ENCODE results near the gene EXO1. TPM values are rescaled to one million over a fixed set of nuclear protein-coding genes. Genes with fewer than 3 reads are reported as not detected.

EXO1 gene
- polyA plus RNA-seq, 1 donor (not counting 4 experiments of a cell fraction or from before 2014, with no cell fraction given) = 5.4 TPM

DNA sequence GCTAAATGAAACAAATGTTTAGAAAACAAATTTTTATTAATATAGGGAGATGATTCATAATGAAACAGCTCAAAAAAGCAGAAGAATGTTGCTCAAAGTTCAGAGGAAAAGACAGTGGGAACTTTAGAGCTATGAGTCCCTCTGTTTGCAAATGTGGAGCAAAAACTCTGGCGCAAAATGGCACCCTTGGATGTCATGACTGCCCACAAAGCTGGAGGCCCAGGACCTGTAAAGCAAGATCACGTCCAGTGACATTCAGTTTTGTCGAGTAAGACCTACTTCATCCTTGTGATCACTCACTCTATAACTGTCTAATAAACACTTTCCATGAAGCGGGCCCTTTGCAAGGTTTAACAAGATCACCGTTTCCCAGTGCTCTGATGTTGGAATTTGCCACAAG lies 9.1 kb upstream of the EXO1 start:
- Histone ChIP-seq H3K36me3 (ENCODE audit: control insufficient read depth in 2 of 2, extremely low read depth in 1 of 2, insufficient read depth in 2 of 2, low read length in 2 of 2) (no peaks in the 10 kb centered on the region), H3K9me3 (ENCODE audit: control insufficient read depth, low read depth, low read length) (no peaks in the 10 kb centered on the region), H3K4me2 (ENCODE audit: control insufficient read depth, extremely low read depth, insufficient read depth, low read depth, low read length) (no peak overlapping the region), H3K27ac (ENCODE audit: control insufficient read depth, insufficient read depth, low read length) (no peak overlapping the region), H2AFZ (ENCODE audit: control insufficient read depth, low read length) (no peak overlapping the region), H3K27me3 (ENCODE audit: control insufficient read depth, extremely low read depth, insufficient read depth, low read length) (no peaks in the 10 kb centered on the region), H3K9me1 (ENCODE audit: control insufficient read depth, extremely low read depth, insufficient read depth, low read length) (no peaks in the 10 kb centered on the region), H3K79me2 (ENCODE audit: control insufficient read depth, insufficient read depth, low read length) (no peaks in the 10 kb centered on the region), H3K4me3 (ENCODE audit: control insufficient read depth in 2 of 3, extremely low read depth in 1 of 3, insufficient read depth in 2 of 3, low read depth in 1 of 3, low read length in 3 of 3) (no peak overlapping the region), H4K20me1 (ENCODE audit: control insufficient read depth, extremely low read depth, insufficient read depth, low read length) (no peaks in the 10 kb centered on the region), H3K9ac (ENCODE audit: control insufficient read depth, extremely low read depth, insufficient read depth, low read length) (no peak overlapping the region), H3K4me1 (ENCODE audit: control insufficient read depth, extremely low read depth, insufficient read depth, low read length) (peaks cover 29% of the 10 kb centered on the region)
- FAIRE-seq (no peak), DNase-seq (ENCODE audit: low read depth, low spot score) (no peak)
- dilution Hi-C loops (cut with MboI; ENCODE audit: extremely low pct_ligation_motif_present, low sequenced_read_pairs) = loop anchor here (25.0 kb wide), 1 partner anchor 227 kb away; no protein-coding TSS in a partner anchor
- TF ChIP-seq, protein P1, sequence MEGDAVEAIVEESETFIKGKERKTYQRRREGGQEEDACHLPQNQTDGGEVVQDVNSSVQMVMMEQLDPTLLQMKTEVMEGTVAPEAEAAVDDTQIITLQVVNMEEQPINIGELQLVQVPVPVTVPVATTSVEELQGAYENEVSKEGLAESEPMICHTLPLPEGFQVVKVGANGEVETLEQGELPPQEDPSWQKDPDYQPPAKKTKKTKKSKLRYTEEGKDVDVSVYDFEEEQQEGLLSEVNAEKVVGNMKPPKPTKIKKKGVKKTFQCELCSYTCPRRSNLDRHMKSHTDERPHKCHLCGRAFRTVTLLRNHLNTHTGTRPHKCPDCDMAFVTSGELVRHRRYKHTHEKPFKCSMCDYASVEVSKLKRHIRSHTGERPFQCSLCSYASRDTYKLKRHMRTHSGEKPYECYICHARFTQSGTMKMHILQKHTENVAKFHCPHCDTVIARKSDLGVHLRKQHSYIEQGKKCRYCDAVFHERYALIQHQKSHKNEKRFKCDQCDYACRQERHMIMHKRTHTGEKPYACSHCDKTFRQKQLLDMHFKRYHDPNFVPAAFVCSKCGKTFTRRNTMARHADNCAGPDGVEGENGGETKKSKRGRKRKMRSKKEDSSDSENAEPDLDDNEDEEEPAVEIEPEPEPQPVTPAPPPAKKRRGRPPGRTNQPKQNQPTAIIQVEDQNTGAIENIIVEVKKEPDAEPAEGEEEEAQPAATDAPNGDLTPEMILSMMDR (optimal IDR thresholded peaks at IDR 0.05 in 1 of 3, IDR thresholded peaks at IDR 0.05 in 1 of 3, conservative IDR thresholded peaks at IDR 0.05 in 1 of 3; ENCODE audit: extremely low read depth in 1 of 3, insufficient read depth in 2 of 3, low read length in 3 of 3) = no peak
- no peak for TF ChIP-seq EZH2 (IDR thresholded peaks at IDR 0.05; ENCODE audit: low read length)

DNA sequence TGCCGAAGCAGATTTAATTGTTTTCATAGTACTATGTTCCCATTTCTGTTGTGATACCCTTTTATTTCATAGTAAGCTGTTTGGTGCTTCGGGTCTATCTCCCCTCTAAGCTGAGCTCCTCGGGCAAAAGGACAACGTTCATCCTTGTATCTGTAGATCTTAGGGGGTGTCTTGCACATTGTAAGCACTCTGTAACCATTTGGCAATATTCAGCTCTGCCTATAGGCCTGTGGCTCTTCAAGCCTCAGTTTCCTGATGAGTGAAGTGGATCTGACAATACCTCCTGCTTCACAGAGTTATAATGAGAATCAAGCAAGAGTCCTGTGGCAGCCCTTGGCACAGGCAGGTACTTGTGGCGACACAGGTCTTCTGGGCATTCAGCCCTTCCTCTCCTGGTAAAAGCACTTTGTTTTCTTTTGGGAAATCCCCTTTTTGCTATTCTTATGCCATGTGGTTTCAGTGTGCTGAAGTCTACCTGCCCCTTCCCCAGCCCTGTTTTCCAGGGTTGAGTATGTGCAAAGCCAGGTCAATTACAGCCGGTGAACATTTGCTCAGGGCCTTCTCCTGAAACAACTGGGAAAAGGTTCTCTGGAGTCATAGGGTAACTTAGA lies 8.5 kb upstream of the EXO1 start:
- no peak overlapping the region for H3K27ac ChIP-seq (ENCODE audit: control insufficient read depth, insufficient read depth, low read length)
- no peaks in the 10 kb centered on the region for H3K9me1 ChIP-seq (ENCODE audit: control insufficient read depth, extremely low read depth, insufficient read depth, low read length)
- FAIRE-seq (no peak), DNase-seq (ENCODE audit: low read depth, low spot score) (no peak)
- no peaks in the 10 kb centered on the region for H4K20me1 ChIP-seq (ENCODE audit: control insufficient read depth, extremely low read depth, insufficient read depth, low read length)
- H3K9me3 ChIP-seq (ENCODE audit: control insufficient read depth, low read depth, low read length) = no peaks in the 10 kb centered on the region
- H3K4me3 ChIP-seq (ENCODE audit: control insufficient read depth in 2 of 3, extremely low read depth in 1 of 3, insufficient read depth in 2 of 3, low read depth in 1 of 3, low read length in 3 of 3) = no peak overlapping the region
- H3K4me1 ChIP-seq (ENCODE audit: control insufficient read depth, extremely low read depth, insufficient read depth, low read length) = peaks cover 29% of the 10 kb centered on the region
- no peak overlapping the region for H3K4me2 ChIP-seq (ENCODE audit: control insufficient read depth, extremely low read depth, insufficient read depth, low read depth, low read length)
- H3K36me3 ChIP-seq (ENCODE audit: control insufficient read depth in 2 of 2, extremely low read depth in 1 of 2, insufficient read depth in 2 of 2, low read length in 2 of 2) = no peaks in the 10 kb centered on the region
- dilution Hi-C loops (cut with MboI; ENCODE audit: extremely low pct_ligation_motif_present, low sequenced_read_pairs) = loop anchor here (25.0 kb wide), 1 partner anchor 227 kb away; no protein-coding TSS in a partner anchor
- H3K9ac ChIP-seq (ENCODE audit: control insufficient read depth, extremely low read depth, insufficient read depth, low read length) = no peak overlapping the region
- H3K79me2 ChIP-seq (ENCODE audit: control insufficient read depth, insufficient read depth, low read length) = no peaks in the 10 kb centered on the region
- H2AFZ ChIP-seq (ENCODE audit: control insufficient read depth, low read length) = no peak overlapping the region
- TF ChIP-seq EZH2 (IDR thresholded peaks at IDR 0.05; ENCODE audit: low read length) = no peak
- TF ChIP-seq, protein P1 (optimal IDR thresholded peaks at IDR 0.05 in 1 of 3, IDR thresholded peaks at IDR 0.05 in 1 of 3, conservative IDR thresholded peaks at IDR 0.05 in 1 of 3; ENCODE audit: extremely low read depth in 1 of 3, insufficient read depth in 2 of 3, low read length in 3 of 3) = no peak
- H3K27me3 ChIP-seq (ENCODE audit: control insufficient read depth, extremely low read depth, insufficient read depth, low read length) = no peaks in the 10 kb centered on the region

All from keratinocyte (primary cell).